Common myeloid progenitor, CD34-positive (primary cell): Measurements from ENCODE around the gene CRYBA4.

ENCODE experiments used
- CTCF ChIA-PET: fragments of 350-600 bp; sonication (Branson Sonifier 250); formaldehyde crosslinking; loops from one replicate; lab custom pipeline; 2021; ENCODE audit warnings: antibody characterized with exemption; lab: Charles Lee
- POLR2A ChIA-PET: fragments of 350-600 bp; sonication (Branson Sonifier 250); formaldehyde crosslinking; loops from one replicate; lab custom pipeline; 2021; ENCODE audit warnings: antibody characterized with exemption; lab: Charles Lee
- DNase-seq, 3 donors: peaks; one replicate each; pipeline versions ENCODE4 v3.0.0 to v3.0.0-alpha.2; 2013
- H3K27ac ChIP-seq, 2 experiments: 1 replicate in 1 of 2; 2 replicates in 1 of 2; pipeline ENCODE4 v1.7.0; 2013; ENCODE audit warnings: inconsistent platforms in 2 of 2, low read length in 2 of 2, mild to moderate bottlenecking in 2 of 2, low read depth in 1 of 2, moderate library complexity in 1 of 2; ENCODE audit not compliant: severe bottlenecking in 2 of 2, insufficient read depth in 1 of 2, poor library complexity in 1 of 2
- H3K27me3 ChIP-seq, 5 experiments: replicated peaks in 2 of 5; 1 replicate in 3 of 5; 2 replicates in 2 of 5; pipeline versions ENCODE4 v1.6.1 to v1.7.0; 2013; ENCODE audit warnings: low read length in 4 of 5, mild to moderate bottlenecking in 2 of 5, moderate library complexity in 2 of 5, inconsistent platforms in 1 of 5; ENCODE audit not compliant: insufficient read depth in 5 of 5, control insufficient read depth in 4 of 5
- H3K36me3 ChIP-seq, 4 experiments: 1 replicate in 2 of 4; 2 replicates in 2 of 4; pipeline versions ENCODE4 v1.6.1 to v1.7.0; 2013; ENCODE audit warnings: low read length in 3 of 4, control low read depth in 1 of 4, mild to moderate bottlenecking in 1 of 4; ENCODE audit not compliant: control insufficient read depth in 4 of 4, insufficient read depth in 4 of 4
- H3K4me1 ChIP-seq, 4 experiments: 1 replicate in 3 of 4; 2 replicates in 1 of 4; pipeline versions ENCODE4 v1.6.1 to v1.7.1; 2013; ENCODE audit warnings: low read length in 3 of 4, mild to moderate bottlenecking in 3 of 4, control low read depth in 1 of 4, inconsistent platforms in 1 of 4, moderate library complexity in 1 of 4; ENCODE audit not compliant: control insufficient read depth in 4 of 4, insufficient read depth in 4 of 4; ENCODE audit errors: control extremely low read depth in 1 of 4
- H3K4me3 ChIP-seq, 7 experiments: 1 replicate in 4 of 7; 2 replicates in 3 of 7; pipeline versions ENCODE4 v1.5.1 to v1.7.0; 2013; ENCODE audit warnings: mild to moderate bottlenecking in 7 of 7, low read length in 6 of 7, moderate library complexity in 6 of 7, inconsistent platforms in 2 of 7, low read depth in 2 of 7, control low read depth in 1 of 7; ENCODE audit not compliant: insufficient read depth in 4 of 7, control insufficient read depth in 1 of 7; ENCODE audit errors: extremely low read depth in 1 of 7
- H3K9me3 ChIP-seq, 5 experiments: 1 replicate in 4 of 5; 2 replicates in 1 of 5; pipeline versions ENCODE4 v1.6.1 to v1.7.1; 2013; ENCODE audit warnings: low read length in 4 of 5, mild to moderate bottlenecking in 2 of 5, inconsistent platforms in 1 of 5, low read depth in 1 of 5, moderate library complexity in 1 of 5; ENCODE audit not compliant: control insufficient read depth in 4 of 5, insufficient read depth in 2 of 5; ENCODE audit errors: control extremely low read depth in 1 of 5
- WGBS: methylation state at CpG from one replicate; pipeline ENCODE4 v1.1.5; 2013; ENCODE audit not compliant: insufficient coverage; 5-methylcytosine and 5-hydroxymethylcytosine counted together

CRYBA4 gene

GRCh38 chr22:26620197-26620596 lies 1.6 kb upstream of the CRYBA4 start:
- H3K9me3 ChIP-seq = no peaks in the 10 kb centered on the region
- WGBS = 100% methylated on average over 1 of the region's 2 CpGs
- H3K4me3 ChIP-seq = no peak overlapping the region
- POLR2A ChIA-PET = no interaction called here
- CTCF ChIA-PET = interaction anchor here (0.6 kb wide), 1 partner anchor 22 kb away, joined by 3 read pairs; no protein-coding TSS in a partner anchor
- no peak overlapping the region for H3K27ac ChIP-seq
- no peaks in the 10 kb centered on the region for H3K27me3 ChIP-seq
- no peaks in the 10 kb centered on the region for H3K36me3 ChIP-seq
- DNase-seq = no peak
- peaks cover 0 to 46% (median 33%) of the 10 kb centered on the region in 4 experiments for H3K4me1 ChIP-seq

- no peaks in the 10 kb centered on the region for H3K36me3 ChIP-seq
- ChIA-PET POLR2A (no interaction called here), CTCF (interaction anchor here (0.6 to 1.8 kb wide), 5 partner anchors 9 to 122 kb away, joined by 3 to 4 read pairs (median 4); no protein-coding TSS in a partner anchor)
- no peak for DNase-seq
- H3K27me3 ChIP-seq = no peaks in the 10 kb centered on the region
- no peaks in the 10 kb centered on the region for H3K9me3 ChIP-seq
- no peak overlapping the region for H3K4me3 ChIP-seq
- H3K27ac ChIP-seq = no peak overlapping the region
- 100% methylated on average over 1 of the region's 1 CpG for WGBS
- H3K4me1 ChIP-seq = peaks cover 0 to 29% (median 17%) of the 10 kb centered on the region in 4 experiments
Measured at GRCh38 chr22:26623984-26624383, 2.2 kb downstream of the CRYBA4 start.

- Histone ChIP-seq H3K27ac (no peak overlapping the region), H3K36me3 (no peaks in the 10 kb centered on the region), H3K27me3 (no peaks in the 10 kb centered on the region), H3K9me3 (no peaks in the 10 kb centered on the region), H3K4me1 (peaks cover 0 to 23% (median 13%) of the 10 kb centered on the region in 4 experiments), H3K4me3 (no peak overlapping the region)
- ChIA-PET CTCF (interaction anchor here (0.7 to 1.8 kb wide), 3 partner anchors 17 to 122 kb away, joined by 4 read pairs; no protein-coding TSS in a partner anchor), POLR2A (no interaction called here)
- WGBS = 90% methylated on average over 12 of the region's 12 CpGs
- DNase-seq = no peak
Measured at GRCh38 chr22:26624803-26625202, 3.0 kb downstream of the CRYBA4 start.

- Histone ChIP-seq H3K36me3 (no peaks in the 10 kb centered on the region), H3K9me3 (no peaks in the 10 kb centered on the region), H3K4me3 (no peak overlapping the region), H3K27me3 (no peaks in the 10 kb centered on the region), H3K4me1 (peaks cover 0 to 38% (median 24%) of the 10 kb centered on the region in 4 experiments), H3K27ac (no peak overlapping the region)
- no peak for DNase-seq
- POLR2A ChIA-PET = no interaction called here
- 95% methylated on average over 15 of the region's 18 CpGs for WGBS
- CTCF ChIA-PET = interaction anchor here (2.1 kb wide), 1 partner anchor 12 kb away, joined by 8 read pairs; no protein-coding TSS in a partner anchor
Measured at GRCh38 chr22:26629988-26630761, 8.4 kb downstream of the CRYBA4 start.

GRCh38 chr22:26631282-26631681 lies 9.5 kb downstream of the CRYBA4 start:
- CTCF ChIA-PET = interaction anchor here (0.5 to 2.1 kb wide), 4 partner anchors 11 to 126 kb away, joined by 3 to 8 read pairs (median 3); no protein-coding TSS in a partner anchor

GRCh38 chr22:26632422-26633155 lies 10.8 kb downstream of the CRYBA4 start:
- Histone ChIP-seq H3K4me3 (peak overlapping the region in 2 of 7 experiments; percentile 48 to 50), H3K36me3 (no peaks in the 10 kb centered on the region), H3K27me3 (no peaks in the 10 kb centered on the region), H3K27ac (peak overlapping the region in 1 of 2 experiments; percentile 68), H3K4me1 (peaks cover 0 to 31% (median 23%) of the 10 kb centered on the region in 4 experiments), H3K9me3 (no peaks in the 10 kb centered on the region)
- DNase-seq = peak; percentile 45 to 68 (median 61)
- CTCF ChIA-PET = interaction anchor here (1.0 to 1.4 kb wide), 4 partner anchors 8 to 107 kb away, joined by 3 read pairs; no protein-coding TSS in a partner anchor
- 62% methylated on average over 5 of the region's 8 CpGs for WGBS
- POLR2A ChIA-PET = no interaction called here

More at GRCh38 chr22:26631282-26631681, 9.5 kb downstream of the CRYBA4 start:
- peaks cover 0 to 38% (median 24%) of the 10 kb centered on the region in 4 experiments for H3K4me1 ChIP-seq
- peak overlapping the region in 1 of 2 experiments; percentile 64 for H3K27ac ChIP-seq
- no peak overlapping the region for H3K4me3 ChIP-seq
- no peaks in the 10 kb centered on the region for H3K9me3 ChIP-seq
- H3K27me3 ChIP-seq = no peaks in the 10 kb centered on the region
- no peaks in the 10 kb centered on the region for H3K36me3 ChIP-seq
- POLR2A ChIA-PET = no interaction called here
- 100% methylated on average over 3 of the region's 4 CpGs for WGBS
- no peak for DNase-seq
